ENCODE data around the gene TSR2.

The TSR2 gene

DNA sequence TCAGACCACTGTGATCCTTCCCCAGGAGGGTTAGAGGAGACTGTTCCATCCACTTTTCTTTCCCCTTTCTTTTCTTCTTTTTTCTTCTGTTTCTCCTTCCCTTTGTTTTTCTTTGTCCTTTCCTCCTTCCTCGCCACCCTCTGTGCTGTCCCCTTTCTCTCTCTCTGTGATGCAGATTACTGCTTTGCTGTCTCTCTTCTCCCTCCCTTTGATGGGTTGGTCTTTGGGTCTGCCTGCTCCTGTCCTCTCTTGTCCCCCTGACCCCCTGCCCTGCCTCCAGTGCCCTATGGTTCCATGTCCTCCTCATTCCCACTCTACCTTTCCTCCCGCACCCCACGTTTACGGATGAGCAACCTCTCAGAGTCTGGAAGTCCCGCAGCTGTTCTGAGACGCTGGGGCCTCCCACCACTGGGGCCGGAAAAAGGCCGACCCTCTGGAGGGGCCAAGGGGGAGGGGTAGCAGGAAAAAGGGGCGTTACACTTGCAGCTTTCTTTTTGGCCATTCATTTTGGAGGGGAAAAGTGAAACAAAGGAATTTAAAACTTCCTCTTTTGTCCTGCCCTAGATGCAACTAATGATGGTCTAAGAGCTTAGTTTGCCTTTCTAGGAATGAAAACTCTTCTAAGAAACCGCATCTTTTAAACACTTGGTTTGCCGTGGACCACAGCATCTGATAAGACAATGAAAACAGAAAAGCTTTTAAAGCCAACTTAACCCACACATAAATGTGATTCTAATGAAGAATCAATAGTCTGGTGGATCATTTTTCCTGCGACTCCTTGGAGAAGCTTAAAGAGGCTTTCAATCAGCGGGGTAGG is 24.5 kb upstream of the TSR2 start:
- TF ChIP-seq, protein P1, sequence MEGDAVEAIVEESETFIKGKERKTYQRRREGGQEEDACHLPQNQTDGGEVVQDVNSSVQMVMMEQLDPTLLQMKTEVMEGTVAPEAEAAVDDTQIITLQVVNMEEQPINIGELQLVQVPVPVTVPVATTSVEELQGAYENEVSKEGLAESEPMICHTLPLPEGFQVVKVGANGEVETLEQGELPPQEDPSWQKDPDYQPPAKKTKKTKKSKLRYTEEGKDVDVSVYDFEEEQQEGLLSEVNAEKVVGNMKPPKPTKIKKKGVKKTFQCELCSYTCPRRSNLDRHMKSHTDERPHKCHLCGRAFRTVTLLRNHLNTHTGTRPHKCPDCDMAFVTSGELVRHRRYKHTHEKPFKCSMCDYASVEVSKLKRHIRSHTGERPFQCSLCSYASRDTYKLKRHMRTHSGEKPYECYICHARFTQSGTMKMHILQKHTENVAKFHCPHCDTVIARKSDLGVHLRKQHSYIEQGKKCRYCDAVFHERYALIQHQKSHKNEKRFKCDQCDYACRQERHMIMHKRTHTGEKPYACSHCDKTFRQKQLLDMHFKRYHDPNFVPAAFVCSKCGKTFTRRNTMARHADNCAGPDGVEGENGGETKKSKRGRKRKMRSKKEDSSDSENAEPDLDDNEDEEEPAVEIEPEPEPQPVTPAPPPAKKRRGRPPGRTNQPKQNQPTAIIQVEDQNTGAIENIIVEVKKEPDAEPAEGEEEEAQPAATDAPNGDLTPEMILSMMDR (IDR thresholded peaks at IDR 0.05) = no peak
- Histone ChIP-seq H3K27ac (no peak overlapping the region), H3K36me3 (no peaks in the 10 kb centered on the region), H3K9me3 (no peaks in the 10 kb centered on the region), H3K27me3 (peaks cover 20% of the 10 kb centered on the region), H3K4me1 (ENCODE audit: control insufficient read depth in 1 of 2, insufficient read depth in 1 of 2, low read depth in 1 of 2, low read length in 1 of 2) (no peaks in the 10 kb centered on the region), H3K4me3 (ENCODE audit: low read depth in 1 of 2, low read length in 1 of 2) (no peak overlapping the region)

DNA sequence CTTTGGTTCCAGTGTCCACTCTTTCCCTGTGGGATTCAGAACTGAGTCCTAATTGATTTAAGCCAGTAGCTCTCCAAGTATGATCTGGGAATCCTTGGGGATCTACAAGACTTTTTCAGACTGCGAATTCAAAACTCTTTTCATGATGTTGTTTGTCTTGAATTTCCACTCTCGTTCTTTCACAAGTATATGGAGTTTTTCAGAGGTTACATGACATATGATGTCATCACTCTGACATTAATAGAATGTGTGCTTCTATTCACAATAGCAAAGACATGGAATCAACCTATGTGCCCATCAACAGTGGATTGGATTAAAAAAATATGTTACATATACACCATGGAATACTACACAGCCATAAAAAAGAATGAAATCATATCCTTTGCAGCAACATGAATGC is 23.2 kb upstream of the TSR2 start:
- H3K27me3 ChIP-seq = peaks cover 20% of the 10 kb centered on the region
- H3K9me3 ChIP-seq = no peaks in the 10 kb centered on the region
- no peaks in the 10 kb centered on the region for H3K36me3 ChIP-seq
- no peak overlapping the region for H3K27ac ChIP-seq
- no peak overlapping the region for H3K4me3 ChIP-seq (ENCODE audit: low read depth in 1 of 2, low read length in 1 of 2)
- TF ChIP-seq, protein P1 (IDR thresholded peaks at IDR 0.05) = no peak
- no peaks in the 10 kb centered on the region for H3K4me1 ChIP-seq (ENCODE audit: control insufficient read depth in 1 of 2, insufficient read depth in 1 of 2, low read depth in 1 of 2, low read length in 1 of 2)

DNA sequence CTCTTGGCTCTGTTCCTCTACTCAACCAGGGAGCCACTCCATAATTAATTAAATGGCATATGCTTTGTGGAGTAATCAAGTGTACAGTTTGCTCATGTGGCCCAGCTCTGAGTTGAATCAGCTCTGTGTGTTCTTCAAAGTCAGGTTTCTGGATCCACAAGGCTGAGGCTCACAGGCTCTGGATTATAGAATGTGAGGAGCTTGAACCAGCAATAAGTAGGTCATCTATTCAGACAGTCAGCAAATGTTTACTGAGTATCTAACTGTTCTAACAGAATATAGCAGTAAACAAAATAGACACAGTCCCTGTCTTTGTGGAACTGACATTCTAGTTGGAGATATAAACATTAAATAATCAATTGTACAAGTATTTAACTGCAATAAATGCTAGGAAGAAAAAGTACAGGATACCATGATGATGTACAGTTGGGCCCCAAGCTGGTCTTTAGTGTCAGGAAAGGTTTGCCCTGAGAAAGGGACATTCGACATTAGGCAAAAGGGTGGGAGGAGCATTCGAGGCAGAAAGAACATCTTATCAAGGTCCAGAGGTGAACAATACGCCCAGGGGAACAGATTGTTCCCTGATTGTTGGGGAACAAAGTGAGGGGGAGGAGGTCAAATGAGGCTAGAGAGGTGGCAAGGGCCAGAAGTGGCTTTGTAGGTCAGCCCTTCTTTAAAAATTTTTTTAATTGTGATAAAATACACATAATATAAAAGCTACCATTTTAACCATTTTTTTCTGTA is 20.5 kb upstream of the TSR2 start:
- Histone ChIP-seq H3K27ac (no peak overlapping the region), H3K4me3 (ENCODE audit: low read depth in 1 of 2, low read length in 1 of 2) (no peak overlapping the region), H3K27me3 (peaks cover 20% of the 10 kb centered on the region), H3K9me3 (no peaks in the 10 kb centered on the region), H3K4me1 (ENCODE audit: control insufficient read depth in 1 of 2, insufficient read depth in 1 of 2, low read depth in 1 of 2, low read length in 1 of 2) (no peaks in the 10 kb centered on the region), H3K36me3 (no peaks in the 10 kb centered on the region)
- TF ChIP-seq, protein P1 (IDR thresholded peaks at IDR 0.05) = no peak

DNA sequence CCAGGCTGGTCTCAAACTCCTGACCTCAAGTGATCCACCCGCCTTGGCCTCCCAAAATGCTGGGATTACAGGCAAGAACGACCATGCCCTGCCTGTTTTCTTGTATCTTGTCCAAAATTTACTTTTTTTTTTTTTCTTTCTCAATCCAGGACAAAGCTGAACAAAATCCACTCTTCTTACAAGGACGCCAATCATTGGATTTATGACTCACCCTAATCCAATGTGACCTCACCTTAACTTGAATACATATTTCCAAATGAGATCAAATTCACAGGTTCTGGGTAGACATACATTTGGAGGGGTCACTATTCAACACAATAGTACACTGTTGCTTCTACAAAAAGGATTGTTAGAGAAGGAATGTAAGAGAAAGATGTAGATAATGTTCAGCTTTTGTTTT is 18.0 kb upstream of the TSR2 start:
- no peaks in the 10 kb centered on the region for H3K9me3 ChIP-seq
- TF ChIP-seq, protein P1 (IDR thresholded peaks at IDR 0.05) = no peak
- H3K36me3 ChIP-seq = no peaks in the 10 kb centered on the region
- no peak overlapping the region for H3K27ac ChIP-seq
- H3K4me3 ChIP-seq (ENCODE audit: low read depth in 1 of 2, low read length in 1 of 2) = no peak overlapping the region
- no peaks in the 10 kb centered on the region for H3K4me1 ChIP-seq (ENCODE audit: control insufficient read depth in 1 of 2, insufficient read depth in 1 of 2, low read depth in 1 of 2, low read length in 1 of 2)
- no peaks in the 10 kb centered on the region for H3K27me3 ChIP-seq

DNA sequence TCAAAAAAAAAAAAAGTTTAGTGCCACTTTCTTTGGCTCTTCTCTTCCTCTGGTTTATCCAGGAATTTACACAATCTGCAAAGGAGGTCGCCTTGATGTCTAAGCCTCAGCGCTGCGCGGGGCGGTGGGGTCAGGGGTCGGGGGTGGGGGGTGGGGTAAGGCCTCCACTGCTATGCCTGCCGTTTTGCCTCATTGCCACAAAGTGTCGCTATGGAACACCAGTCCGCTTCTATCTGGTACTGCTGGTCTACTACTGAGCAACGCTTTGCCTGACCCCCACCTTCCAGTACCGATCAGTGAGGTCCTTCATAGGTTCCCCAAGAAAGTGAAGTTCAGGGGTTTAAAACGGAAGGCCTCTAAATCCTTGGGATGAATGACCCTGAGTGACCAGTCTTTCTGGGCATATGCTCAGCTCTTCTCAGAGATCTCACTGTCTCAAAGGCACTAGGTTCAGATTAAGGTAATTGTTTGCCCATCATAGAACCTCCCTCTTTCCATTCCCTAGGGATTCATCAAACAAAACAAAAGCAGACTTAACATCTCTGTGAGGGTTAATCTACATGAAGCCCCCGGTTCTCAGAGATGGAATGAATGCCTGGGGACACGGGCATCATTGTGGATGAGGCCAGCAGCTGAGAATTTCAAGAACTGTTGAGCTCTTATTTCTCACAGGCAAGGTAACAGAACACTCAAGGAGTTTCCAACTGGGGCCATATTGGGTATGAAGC is 16.9 kb upstream of the TSR2 start:
- Histone ChIP-seq H3K9me3 (no peaks in the 10 kb centered on the region), H3K36me3 (no peaks in the 10 kb centered on the region), H3K27me3 (no peaks in the 10 kb centered on the region), H3K4me3 (ENCODE audit: low read depth in 1 of 2, low read length in 1 of 2) (no peak overlapping the region), H3K4me1 (ENCODE audit: control insufficient read depth in 1 of 2, insufficient read depth in 1 of 2, low read depth in 1 of 2, low read length in 1 of 2) (no peaks in the 10 kb centered on the region), H3K27ac (no peak overlapping the region)
- TF ChIP-seq, protein P1 (IDR thresholded peaks at IDR 0.05) = no peak

All from neutrophil (primary cell).